ENCODE data around the gene SMIM26.

GRCh38 chr20:18580012-18580411 lies 12.8 kb downstream of the SMIM26 start:
- TF ChIP-seq JUN (CRISPR knock-in tag; IDR thresholded peaks at IDR 0.05) (no peak), TEAD2 (CRISPR knock-in tag; IDR thresholded peaks at IDR 0.05) (no peak), MAZ (IDR thresholded peaks at IDR 0.05; ENCODE audit: borderline replicate concordance, low read depth, low read length) (no peak), MAZ (CRISPR knock-in tag; IDR thresholded peaks at IDR 0.05; ENCODE audit: low read depth) (no peak), ZNF256 (CRISPR knock-in tag; conservative IDR thresholded peaks at IDR 0.05) (no peak)

Measured in HepG2 (cell line).